Loucy (cell line): ENCODE results near the gene SEMA3A.
A peak's percentile ranks its signal among the peaks of the same experiment; 100 is the strongest.

Experiments used
- H2AFZ ChIP-seq: fragments of 200-600 bp; sonication (generic); 2 replicates; pipeline ENCODE4 v1.6.0; 2016; ENCODE audit warnings: antibody characterized with exemption, mild to moderate bottlenecking, low read length, moderate library complexity
- H3F3A ChIP-seq: fragments of 200-600 bp; 2 replicates; pipeline ENCODE4 v1.6.0; 2016; ENCODE audit warnings: antibody characterized with exemption, low read depth, mild to moderate bottlenecking
- H3K27me3 ChIP-seq: fragments of 200-600 bp; sonication (generic); 2 replicates; pipeline ENCODE4 v1.6.1; 2014; ENCODE audit warnings: low read length, mild to moderate bottlenecking; ENCODE audit not compliant: insufficient read depth, poor library complexity, severe bottlenecking
- H3K36me3 ChIP-seq: fragments of 200-600 bp; sonication (generic); 2 replicates; pipeline ENCODE4 v1.6.1; 2016; ENCODE audit warnings: low read length; ENCODE audit not compliant: insufficient read depth
- H3K4me1 ChIP-seq: fragments of 200-600 bp; sonication (generic); 2 replicates; pipeline ENCODE4 v1.5.1; 2014; ENCODE audit warnings: low read length, mild to moderate bottlenecking; ENCODE audit not compliant: insufficient read depth, poor library complexity, severe bottlenecking
- H3K4me2 ChIP-seq: fragments of 200-600 bp; sonication (generic); 2 replicates; pipeline ENCODE4 v1.6.0; 2014; ENCODE audit warnings: antibody characterized with exemption, low read length, low read depth, mild to moderate bottlenecking; ENCODE audit not compliant: poor library complexity, severe bottlenecking
- H3K4me3 ChIP-seq: fragments of 200-600 bp; sonication (generic); 2 replicates; pipeline ENCODE4 v1.5.1; 2014; ENCODE audit warnings: low read length, mild to moderate bottlenecking, mixed read lengths; ENCODE audit not compliant: poor library complexity, severe bottlenecking
- H3K79me2 ChIP-seq: fragments of 200-600 bp; sonication (generic); 2 replicates; pipeline ENCODE4 v1.6.1; 2014; ENCODE audit warnings: low read length; ENCODE audit not compliant: insufficient read depth
- H3K9ac ChIP-seq: fragments of 200-600 bp; sonication (generic); 2 replicates; pipeline ENCODE4 v1.6.0; 2014; ENCODE audit warnings: mild to moderate bottlenecking, low read depth, low read length, moderate library complexity; ENCODE audit not compliant: poor library complexity, severe bottlenecking
- H3K9me2 ChIP-seq: fragments of 200-600 bp; sonication (generic); replicated peaks from 2 replicates; pipeline ENCODE4 v1.6.1; 2016; ENCODE audit warnings: low read depth, low read length, mixed read lengths
- H3K9me3 ChIP-seq: fragments of 200-600 bp; sonication (generic); 2 replicates; pipeline ENCODE4 v1.6.1; 2014; ENCODE audit warnings: mild to moderate bottlenecking, antibody characterized with exemption, low read length, low read depth; ENCODE audit not compliant: insufficient read depth
- H4K20me1 ChIP-seq: fragments of 200-600 bp; sonication (generic); 2 replicates; pipeline ENCODE4 v1.6.0; 2014; ENCODE audit warnings: antibody characterized with exemption, low read length, mild to moderate bottlenecking; ENCODE audit not compliant: insufficient read depth, poor library complexity, severe bottlenecking
- EZH2phosphoT487 ChIP-seq: fragments of 200-600 bp; IDR thresholded peaks from 2 replicates; pipeline ENCODE4 v1.6.1; 2018; ENCODE audit warnings: antibody characterized with exemption, mild to moderate bottlenecking, moderate library complexity, borderline replicate concordance
- TF ChIP-seq, protein P1 (sequence below): fragments of 200-600 bp; sonication (generic); conservative IDR thresholded peaks from 2 replicates; pipeline ENCODE4 v1.5.1; 2014; ENCODE audit warnings: mild to moderate bottlenecking, antibody characterized with exemption, low read length

SEMA3A gene

DNA sequence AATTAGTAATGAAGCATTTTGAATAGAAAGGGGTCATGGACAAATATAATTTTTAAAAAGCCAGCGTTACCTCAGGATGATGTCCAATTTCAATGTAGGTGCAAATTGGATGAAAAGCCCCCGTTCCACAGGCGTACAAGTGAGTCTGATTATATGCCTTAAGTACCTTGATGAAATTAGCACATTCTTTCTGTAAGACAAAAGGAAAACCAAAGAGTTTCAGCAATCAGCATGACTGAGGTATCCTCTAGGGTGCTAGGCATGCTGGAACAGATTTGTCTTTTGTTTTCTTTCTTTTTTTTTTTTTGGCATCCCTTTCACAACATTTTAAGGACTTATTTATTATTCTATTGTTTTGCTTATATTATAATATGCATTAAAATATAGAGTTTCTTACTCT is 84.2 kb downstream of the SEMA3A start:
- Histone ChIP-seq H3F3A (no peaks in the 10 kb centered on the region), H3K9me2 (no peaks in the 10 kb centered on the region), H3K36me3 (no peaks in the 10 kb centered on the region), H3K4me1 (no peaks in the 10 kb centered on the region), H3K4me2 (no peak overlapping the region), H3K27me3 (no peaks in the 10 kb centered on the region), H3K9ac (no peak overlapping the region), H2AFZ (peak overlapping the region; percentile 55), H4K20me1 (no peaks in the 10 kb centered on the region), H3K4me3 (no peak overlapping the region), H3K79me2 (no peaks in the 10 kb centered on the region), H3K9me3 (no peaks in the 10 kb centered on the region)
- TF ChIP-seq, protein P1, sequence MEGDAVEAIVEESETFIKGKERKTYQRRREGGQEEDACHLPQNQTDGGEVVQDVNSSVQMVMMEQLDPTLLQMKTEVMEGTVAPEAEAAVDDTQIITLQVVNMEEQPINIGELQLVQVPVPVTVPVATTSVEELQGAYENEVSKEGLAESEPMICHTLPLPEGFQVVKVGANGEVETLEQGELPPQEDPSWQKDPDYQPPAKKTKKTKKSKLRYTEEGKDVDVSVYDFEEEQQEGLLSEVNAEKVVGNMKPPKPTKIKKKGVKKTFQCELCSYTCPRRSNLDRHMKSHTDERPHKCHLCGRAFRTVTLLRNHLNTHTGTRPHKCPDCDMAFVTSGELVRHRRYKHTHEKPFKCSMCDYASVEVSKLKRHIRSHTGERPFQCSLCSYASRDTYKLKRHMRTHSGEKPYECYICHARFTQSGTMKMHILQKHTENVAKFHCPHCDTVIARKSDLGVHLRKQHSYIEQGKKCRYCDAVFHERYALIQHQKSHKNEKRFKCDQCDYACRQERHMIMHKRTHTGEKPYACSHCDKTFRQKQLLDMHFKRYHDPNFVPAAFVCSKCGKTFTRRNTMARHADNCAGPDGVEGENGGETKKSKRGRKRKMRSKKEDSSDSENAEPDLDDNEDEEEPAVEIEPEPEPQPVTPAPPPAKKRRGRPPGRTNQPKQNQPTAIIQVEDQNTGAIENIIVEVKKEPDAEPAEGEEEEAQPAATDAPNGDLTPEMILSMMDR, result no peak
- TF ChIP-seq EZH2phosphoT487, result no peak

DNA sequence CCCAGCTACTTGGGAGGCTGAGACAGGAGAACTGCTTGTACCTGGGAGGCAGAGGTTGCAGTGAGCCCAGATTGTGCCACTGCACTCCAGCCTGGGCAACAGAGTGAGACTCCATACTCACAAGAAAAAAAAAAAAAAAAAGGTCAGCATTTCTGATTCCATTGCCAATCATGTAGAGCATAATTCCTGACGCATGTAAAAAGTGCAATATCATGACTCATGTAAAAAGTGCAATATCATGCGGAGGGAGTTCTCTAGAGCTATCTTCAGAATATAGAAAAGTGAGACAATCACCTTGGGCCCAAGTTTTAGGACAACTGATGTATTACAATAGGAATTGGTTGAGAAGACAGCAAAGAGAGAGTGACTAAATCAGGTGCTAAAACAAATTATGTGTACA is 85.8 kb downstream of the SEMA3A start:
- Histone ChIP-seq H3K4me2 (no peak overlapping the region), H3K36me3 (no peaks in the 10 kb centered on the region), H4K20me1 (no peaks in the 10 kb centered on the region), H2AFZ (no peak overlapping the region), H3K4me1 (no peaks in the 10 kb centered on the region), H3K4me3 (no peak overlapping the region), H3F3A (no peaks in the 10 kb centered on the region), H3K9me3 (no peaks in the 10 kb centered on the region), H3K27me3 (no peaks in the 10 kb centered on the region), H3K9ac (no peak overlapping the region), H3K9me2 (no peaks in the 10 kb centered on the region), H3K79me2 (no peaks in the 10 kb centered on the region)
- no peak for TF ChIP-seq EZH2phosphoT487
- TF ChIP-seq, protein P1, result no peak

DNA sequence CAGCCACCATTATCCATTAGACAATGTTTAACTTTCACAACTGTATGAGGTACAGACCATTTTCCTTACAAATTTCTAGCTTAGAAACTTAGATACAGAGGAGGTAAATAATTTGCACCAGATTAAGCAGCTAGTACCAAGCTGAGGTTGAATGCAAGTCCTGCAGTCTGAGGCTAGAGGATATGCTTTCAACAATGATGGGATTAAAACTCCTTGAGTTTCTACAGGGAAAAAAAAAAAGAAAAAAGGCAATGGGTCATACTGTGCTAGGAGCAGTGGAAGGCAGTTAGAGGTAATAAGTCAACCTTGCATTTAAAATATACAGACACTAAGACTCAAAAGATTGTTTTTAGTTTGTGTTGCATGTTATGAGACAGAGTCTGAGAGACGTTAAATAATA is 86.5 kb downstream of the SEMA3A start:
- Histone ChIP-seq H3K9me2 (no peaks in the 10 kb centered on the region), H2AFZ (no peak overlapping the region), H3K4me3 (no peak overlapping the region), H3K36me3 (no peaks in the 10 kb centered on the region), H3F3A (no peaks in the 10 kb centered on the region), H4K20me1 (no peaks in the 10 kb centered on the region), H3K79me2 (no peaks in the 10 kb centered on the region), H3K4me2 (no peak overlapping the region), H3K4me1 (no peaks in the 10 kb centered on the region), H3K9me3 (no peaks in the 10 kb centered on the region), H3K27me3 (no peaks in the 10 kb centered on the region), H3K9ac (no peak overlapping the region)
- TF ChIP-seq, protein P1, result no peak
